H1 (cell line): ENCODE results near the gene PCDH19. TPM values are rescaled to one million over a fixed set of nuclear protein-coding genes. Genes with fewer than 3 reads are reported as not detected.

Experiments used
- CTCF ChIA-PET: fragments of 300-600 bp; sonication (Branson Sonifier 250); formaldehyde crosslinking; loops from one replicate; lab custom pipeline; 2021; ENCODE audit not compliant: partially characterized antibody; lab: Charles Lee
- POLR2A ChIA-PET: fragments of 300-600 bp; sonication (Branson Sonifier 250); formaldehyde crosslinking; loops from one replicate; lab custom pipeline; 2021; ENCODE audit warnings: inconsistent platforms; ENCODE audit not compliant: partially characterized antibody; lab: Charles Lee
- DNase-seq, 2 experiments: peaks; one replicate each; pipeline versions ENCODE4 v3.0.0 to v3.0.0-alpha.2; 2010 to 2022; ENCODE audit warnings: low spot score in 2 of 2, low read depth in 1 of 2, mixed read lengths in 1 of 2
- FAIRE-seq: peaks from 2 replicates; lab custom pipeline; 2011; peaks lifted over from hg19 to GRCh38; lab: Jason Lieb, UNC
- H2AFZ ChIP-seq: 2 replicates; pipeline ENCODE4 v1.8.1; 2012; ENCODE audit warnings: low read length, inconsistent platforms
- H2AK5ac ChIP-seq: 2 replicates; pipeline ENCODE4 v1.6.1; 2013; ENCODE audit warnings: low read depth, low read length
- H2BK120ac ChIP-seq: replicated peaks from 2 replicates; pipeline ENCODE3; 2013; ENCODE audit warnings: low read depth, low read length, inconsistent platforms
- H2BK12ac ChIP-seq: 2 replicates; pipeline ENCODE4 v1.6.1; 2013; ENCODE audit warnings: low read depth, low read length
- H2BK15ac ChIP-seq: 2 replicates; pipeline ENCODE4 v1.6.1; 2013; ENCODE audit warnings: low read length
- H2BK20ac ChIP-seq: 2 replicates; pipeline ENCODE4 v1.6.1; 2013; ENCODE audit warnings: low read length
- H2BK5ac ChIP-seq: 2 replicates; pipeline ENCODE4 v1.6.1; 2013; ENCODE audit warnings: low read depth, low read length
- H3K14ac ChIP-seq: 2 replicates; pipeline ENCODE4 v1.6.1; 2013; ENCODE audit warnings: inconsistent platforms; ENCODE audit not compliant: insufficient read length
- H3K18ac ChIP-seq: 2 replicates; pipeline ENCODE4 v1.6.1; 2013; ENCODE audit warnings: low read length; ENCODE audit errors: extremely low read depth
- H3K23ac ChIP-seq: 2 replicates; pipeline ENCODE4 v1.6.1; 2013; ENCODE audit warnings: inconsistent platforms; ENCODE audit not compliant: insufficient read length
- H3K23me2 ChIP-seq: 2 replicates; pipeline ENCODE4 v1.6.1; 2013; ENCODE audit warnings: low read depth, low read length
- H3K27ac ChIP-seq: 2 replicates; pipeline ENCODE4 v1.6.1; 2011; ENCODE audit warnings: low read depth, low read length, inconsistent platforms
- H3K27me3 ChIP-seq, 4 experiments: replicated peaks in 1 of 4; 1 replicate in 1 of 4; 2 replicates in 3 of 4; pipeline versions ENCODE4 v1.6.1 to v1.8.1; 2011 to 2013; ENCODE audit warnings: low read length in 3 of 4, mild to moderate bottlenecking in 3 of 4, inconsistent platforms in 2 of 4, mixed read lengths in 2 of 4, moderate library complexity in 1 of 4; ENCODE audit not compliant: control insufficient read depth in 3 of 4, insufficient read depth in 3 of 4; ENCODE audit errors: extremely low read depth in 1 of 4
- H3K36me3 ChIP-seq, 4 experiments: 2 replicates each; pipeline versions ENCODE4 v1.6.1 to v1.8.1; 2011 to 2013; ENCODE audit warnings: mild to moderate bottlenecking in 4 of 4, low read length in 3 of 4, moderate library complexity in 2 of 4, control low read depth in 1 of 4, inconsistent platforms in 1 of 4; ENCODE audit not compliant: insufficient read depth in 4 of 4, control insufficient read depth in 2 of 4
- H3K4ac ChIP-seq: replicated peaks from 2 replicates; pipeline ENCODE3; 2013; ENCODE audit warnings: low read length, low read depth, mixed read lengths, inconsistent platforms; ENCODE audit not compliant: insufficient read length
- H3K4me1 ChIP-seq, 4 experiments: replicated peaks in 1 of 4; 1 replicate in 1 of 4; 2 replicates in 3 of 4; pipeline versions ENCODE4 v1.6.1 to v1.8.1; 2011 to 2013; ENCODE audit warnings: low read length in 3 of 4, inconsistent platforms in 2 of 4, mixed read lengths in 1 of 4; ENCODE audit not compliant: insufficient read depth in 4 of 4, control insufficient read depth in 3 of 4
- H3K4me2 ChIP-seq, 2 experiments: 2 replicates each; pipeline versions ENCODE4 v1.6.1 to v1.8.1; 2011 to 2013; ENCODE audit warnings: low read depth in 2 of 2, low read length in 2 of 2, control low read depth in 1 of 2, inconsistent platforms in 1 of 2, mild to moderate bottlenecking in 1 of 2; ENCODE audit not compliant: insufficient read depth in 1 of 2
- H3K4me3 ChIP-seq, 4 experiments: fragments of 200-600, 300-600 bp in 1 of 4; sonication (generic), shearing (Covaris generic), sonication (Bioruptor Twin) in 1 of 4; 2 replicates each; pipeline versions ENCODE4 v1.5.1 to v1.8.1; 2011 to 2016; ENCODE audit warnings: low read length in 4 of 4, low read depth in 3 of 4, control low read depth in 2 of 4, inconsistent platforms in 2 of 4, mild to moderate bottlenecking in 2 of 4, mixed read lengths in 1 of 4, moderate library complexity in 1 of 4; ENCODE audit not compliant: insufficient read depth in 2 of 4; ENCODE audit errors: extremely low read depth in 1 of 4
- H3K56ac ChIP-seq: replicated peaks from 2 replicates; pipeline ENCODE3; 2013; ENCODE audit warnings: low read depth, mild to moderate bottlenecking, mixed read lengths, low read length, inconsistent platforms; ENCODE audit not compliant: insufficient read length
- H3K79me1 ChIP-seq: 2 replicates; pipeline ENCODE4 v1.6.1; 2013; ENCODE audit warnings: low read depth, low read length, control low read depth
- H3K79me2 ChIP-seq, 2 experiments: 2 replicates each; pipeline versions ENCODE4 v1.6.1 to v1.8.1; 2012 to 2013; ENCODE audit warnings: low read length in 2 of 2, mild to moderate bottlenecking in 2 of 2, inconsistent platforms in 1 of 2; ENCODE audit not compliant: insufficient read depth in 2 of 2, control insufficient read depth in 1 of 2
- H3K9ac ChIP-seq, 4 experiments: replicated peaks in 1 of 4; 1 replicate in 1 of 4; 2 replicates in 3 of 4; pipeline versions ENCODE4 v1.6.1 to v1.8.1; 2011 to 2013; ENCODE audit warnings: low read depth in 3 of 4, low read length in 3 of 4, control low read depth in 2 of 4, mild to moderate bottlenecking in 2 of 4, moderate library complexity in 2 of 4, inconsistent platforms in 1 of 4; ENCODE audit errors: extremely low read depth in 1 of 4
- H3K9me3 ChIP-seq, 2 experiments: 2 replicates each; pipeline versions ENCODE4 v1.6.1 to v1.8.1; 2012 to 2013; ENCODE audit warnings: mild to moderate bottlenecking in 2 of 2, moderate library complexity in 2 of 2, control low read depth in 1 of 2, inconsistent platforms in 1 of 2, low read depth in 1 of 2, low read length in 1 of 2, mixed read lengths in 1 of 2; ENCODE audit not compliant: insufficient read depth in 2 of 2
- H4K20me1 ChIP-seq, 2 experiments: replicated peaks in 1 of 2; 2 replicates each; pipeline versions ENCODE3 to v1.8.1; 2011 to 2013; ENCODE audit warnings: inconsistent platforms in 2 of 2, low read length in 2 of 2, mild to moderate bottlenecking in 1 of 2; ENCODE audit not compliant: insufficient read depth in 2 of 2, control insufficient read depth in 1 of 2
- H4K5ac ChIP-seq: 2 replicates; pipeline ENCODE4 v1.6.1; 2013; ENCODE audit warnings: low read length, low read depth, mixed read lengths, inconsistent platforms; ENCODE audit not compliant: insufficient read length
- H4K8ac ChIP-seq: 2 replicates; pipeline ENCODE4 v1.8.0; 2013; ENCODE audit warnings: mild to moderate bottlenecking, moderate library complexity, low read length, inconsistent platforms; ENCODE audit not compliant: insufficient read depth; ENCODE audit errors: extremely low read depth
- H4K91ac ChIP-seq: replicated peaks from 2 replicates; pipeline ENCODE3; 2013; ENCODE audit warnings: low read length, mixed read lengths, inconsistent platforms; ENCODE audit not compliant: insufficient read length
- CEBPB ChIP-seq: IDR thresholded peaks from 2 replicates; pipeline ENCODE4 v1.6.1; 2012; ENCODE audit warnings: low read depth, low read length
- JUN ChIP-seq: IDR thresholded peaks from 2 replicates; pipeline ENCODE4 v1.6.1; 2011; ENCODE audit warnings: low read depth, mild to moderate bottlenecking, improper control_type of control experiment, low read length
- SIRT6 ChIP-seq: IDR thresholded peaks from one replicate; pipeline ENCODE4 v1.7.1; 2012; ENCODE audit warnings: low read length, inconsistent platforms
- WGBS, 2 experiments: shearing (Covaris generic) in 1 of 2; methylation state at CpG; one replicate each; pipeline versions ENCODE4 v1.1.6 to v1.1.7; 2013 to 2015; ENCODE audit warnings: low lambda C conversion rate in 2 of 2, mixed read lengths in 2 of 2, inconsistent platforms in 1 of 2, low coverage in 1 of 2, missing lambda C conversion rate in 1 of 2; ENCODE audit not compliant: insufficient replicate concordance in 2 of 2, insufficient coverage in 1 of 2, insufficient read length in 1 of 2; ENCODE audit errors: extremely low coverage in 1 of 2, missing lambda C conversion rate in 1 of 2; 5-methylcytosine and 5-hydroxymethylcytosine counted together
- polyA plus RNA-seq, 7 experiments: library from polyadenylated mRNA; depleted of rRNA in 3 of 7; stranded (reverse) in 5 of 7; unstranded in 2 of 7; fragments of >200 nt in 5 of 7; fragments of 200-250 nt in 2 of 7; gene quantifications; 1 replicate in 5 of 7; 2 replicates in 1 of 7; 4 replicates in 1 of 7; pipeline versions ENCODE4 v1.2.1 to v1.2.3, GENCODE V29; 2011 to 2013; ENCODE audit warnings: missing spikeins in 2 of 7, mixed read lengths in 2 of 7
- total RNA-seq: library from RNA; stranded (reverse); fragmentation: NEBNext Ultra II Directional; extraction: Animal tissue kit (Norgen Biotek cat#: 25700); gene quantifications from 2 replicates; pipeline ENCODE4 v1.2.1, GENCODE V29; 2021

PCDH19 gene
- total and polyA plus RNA-seq, 2 of the 8 experiments (the other 6 are each of a cell fraction or from before 2014, with no cell fraction given), result 0.12 to 1.2 TPM

DNA sequence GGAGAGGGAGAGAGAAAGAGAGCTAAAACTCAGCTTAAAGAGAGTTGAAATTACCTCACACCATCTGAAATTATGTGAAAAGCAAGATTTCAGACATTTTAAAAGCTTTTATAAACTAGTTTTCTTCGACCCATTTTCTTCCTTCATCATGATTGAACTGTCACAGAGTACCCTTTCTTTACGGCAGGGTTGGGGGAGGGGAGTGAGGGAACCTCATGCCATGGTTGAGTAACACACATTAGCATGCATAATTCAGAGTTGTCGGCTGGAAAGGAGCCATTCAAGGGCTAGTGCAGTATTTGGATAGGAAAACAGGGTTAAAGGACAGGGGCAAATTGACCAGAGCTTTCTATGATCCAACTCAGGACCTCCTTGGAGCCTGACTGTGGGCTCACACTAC is 46.2 kb downstream of the PCDH19 start:
- Histone ChIP-seq H3K4me2 (no peak overlapping the region), H3K27ac (no peak overlapping the region), H3K4ac (no peak overlapping the region), H3K14ac (no peak overlapping the region)
- ChIA-PET POLR2A (no interaction called here), CTCF (interaction anchor here (1.3 kb wide), 1 partner anchor 50 kb away, joined by 5 read pairs; no protein-coding TSS in a partner anchor)
- TF ChIP-seq CEBPB (0 out of 2 replicates have a peak, but pooled peaks have one; percentile 29), JUN (no peak), SIRT6 (no peak)
- TF ChIP-seq, all 59 proteins: peak for 1
- no peaks in the 10 kb centered on the region for H3K79me2 ChIP-seq
- WGBS, 2 experiments, result 66% methylated on average over 3 of the region's 3 CpGs; no CpG with 5 or more reads in 1 of the 2 experiments
- no peak overlapping the region for H3K23ac ChIP-seq
- H3K4me1 ChIP-seq, result peaks cover 0 to 3% (median 0%) of the 10 kb centered on the region in 4 experiments; a peak in 1 of 7 replicates
- FAIRE-seq (no peak), DNase-seq (no peak)
- no peaks in the 10 kb centered on the region for H3K36me3 ChIP-seq
- no peaks in the 10 kb centered on the region for H3K79me1 ChIP-seq
- H3K27me3 ChIP-seq, result no peaks in the 10 kb centered on the region
- no peak overlapping the region for H4K91ac ChIP-seq
- no peak overlapping the region for H3K18ac ChIP-seq
- H2BK120ac ChIP-seq, result no peak overlapping the region
- no peak overlapping the region for H3K56ac ChIP-seq
- no peaks in the 10 kb centered on the region for H3K23me2 ChIP-seq
- H4K5ac ChIP-seq, result no peak overlapping the region
- H2AFZ ChIP-seq, result no peak overlapping the region
- no peak overlapping the region for H2BK5ac ChIP-seq
- no peak overlapping the region for H4K8ac ChIP-seq
- no peak overlapping the region for H2BK20ac ChIP-seq
- H3K9ac ChIP-seq, result no peak overlapping the region
- H2BK15ac ChIP-seq, result no peak overlapping the region
- H4K20me1 ChIP-seq, result no peaks in the 10 kb centered on the region
- no peak overlapping the region for H3K4me3 ChIP-seq
- no peak overlapping the region for H2AK5ac ChIP-seq
- no peak overlapping the region for H2BK12ac ChIP-seq
- H3K9me3 ChIP-seq, result no peaks in the 10 kb centered on the region
